Activated CD4-positive, alpha-beta T cell treated with anti-CD3 and anti-CD28 coated beads, Interleukin-2, amount 10 ng/mL, durations not matched to agents 24 days and 14 days (primary cell): ENCODE measurements around the gene MYG1. TPM values are rescaled to one million over a fixed set of nuclear protein-coding genes. Genes with fewer than 3 reads are reported as not detected.

ENCODE experiments used
- DNase-seq: peaks from one replicate; pipeline ENCODE4 v3.0.0; 2022
- H3K27ac Mint-ChIP-seq: one replicate; pipeline ENCODE4 v1.8.0; 2022; ENCODE audit warnings: mild to moderate bottlenecking, mixed read lengths
- H3K27me3 Mint-ChIP-seq: one replicate; pipeline ENCODE4 v1.8.0; 2022; ENCODE audit warnings: mixed read lengths
- H3K36me3 Mint-ChIP-seq: one replicate; pipeline ENCODE4 v1.8.0; 2022; ENCODE audit warnings: low read depth, mild to moderate bottlenecking, mixed read lengths
- H3K4me1 Mint-ChIP-seq: one replicate; pipeline ENCODE4 v1.8.0; 2021; ENCODE audit warnings: mixed read lengths
- H3K4me3 Mint-ChIP-seq: one replicate; pipeline ENCODE4 v1.8.0; 2022; ENCODE audit warnings: mild to moderate bottlenecking, moderate library complexity, mixed read lengths
- H3K9me3 Mint-ChIP-seq: one replicate; pipeline ENCODE4 v1.8.0; 2021; ENCODE audit warnings: mixed read lengths
- intact Hi-C: fragments of 100-400 bp; cut with micrococcal nuclease; formaldehyde crosslinking; loops from one replicate; pipeline ENCODE4 v1.15.1; 2023
- total RNA-seq: library from RNA; stranded (reverse); gene quantifications from 2 replicates; pipeline ENCODE4 v1.2.3, GENCODE V29; 2022

Gene MYG1
- total RNA-seq, 1 donor from 2014 or later: 108 TPM

DNA sequence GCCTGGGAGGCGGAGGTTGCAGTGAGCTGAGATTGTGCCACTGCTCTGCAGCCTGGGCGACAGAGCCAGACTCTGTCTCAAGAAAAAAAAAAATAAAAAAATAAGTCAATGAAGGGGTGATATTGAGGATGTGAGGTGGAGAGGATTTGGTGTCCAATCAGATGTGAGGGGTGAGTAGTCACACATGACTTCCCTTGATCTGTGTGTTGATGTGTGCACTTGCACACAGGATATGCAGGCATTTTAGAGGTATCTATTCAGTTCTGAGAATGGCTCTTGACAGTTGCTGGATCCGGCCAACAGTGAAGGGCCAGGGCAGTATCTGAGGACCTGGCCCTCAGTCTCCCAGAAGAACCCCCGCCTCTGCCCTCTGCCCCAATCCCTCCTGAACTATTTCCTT is 44.5 kb downstream of the MYG1 start:
- peak; percentile 64 for DNase-seq
- Mint-ChIP-seq H3K36me3 (peaks cover 1% of the 10 kb centered on the region), H3K4me1 (peaks cover 25% of the 10 kb centered on the region), H3K27ac (peak overlapping the region; percentile 68), H3K27me3 (peaks cover 9% of the 10 kb centered on the region), H3K4me3 (peak overlapping the region; percentile 77), H3K9me3 (no peaks in the 10 kb centered on the region)
- intact Hi-C loops: no loop called here

DNA sequence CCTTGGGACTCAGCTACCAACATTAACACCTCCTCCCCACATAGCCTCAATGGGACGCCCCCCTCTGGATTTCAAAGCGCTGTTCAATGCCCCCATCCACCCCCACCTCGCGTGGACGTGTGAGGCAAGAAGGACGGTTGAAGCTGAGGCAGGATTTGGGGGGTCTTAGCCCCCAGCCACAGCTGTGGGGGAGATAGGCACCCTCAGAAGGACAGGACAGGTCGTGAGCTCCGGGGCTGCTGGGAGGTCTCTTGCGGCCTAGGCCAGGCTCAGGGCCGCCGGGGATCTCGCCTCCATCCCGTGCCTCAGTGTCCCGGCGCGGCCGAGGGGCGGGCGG is 45.0 kb downstream of the MYG1 start:
- intact Hi-C loops: no loop called here
- peaks cover 1% of the 10 kb centered on the region for H3K36me3 Mint-ChIP-seq
- H3K27ac Mint-ChIP-seq: peak overlapping the region; percentile 68
- no peaks in the 10 kb centered on the region for H3K9me3 Mint-ChIP-seq
- peaks cover 25% of the 10 kb centered on the region for H3K4me1 Mint-ChIP-seq
- DNase-seq: no peak
- H3K4me3 Mint-ChIP-seq: peak overlapping the region; percentile 77
- H3K27me3 Mint-ChIP-seq: peaks cover 9% of the 10 kb centered on the region

DNA sequence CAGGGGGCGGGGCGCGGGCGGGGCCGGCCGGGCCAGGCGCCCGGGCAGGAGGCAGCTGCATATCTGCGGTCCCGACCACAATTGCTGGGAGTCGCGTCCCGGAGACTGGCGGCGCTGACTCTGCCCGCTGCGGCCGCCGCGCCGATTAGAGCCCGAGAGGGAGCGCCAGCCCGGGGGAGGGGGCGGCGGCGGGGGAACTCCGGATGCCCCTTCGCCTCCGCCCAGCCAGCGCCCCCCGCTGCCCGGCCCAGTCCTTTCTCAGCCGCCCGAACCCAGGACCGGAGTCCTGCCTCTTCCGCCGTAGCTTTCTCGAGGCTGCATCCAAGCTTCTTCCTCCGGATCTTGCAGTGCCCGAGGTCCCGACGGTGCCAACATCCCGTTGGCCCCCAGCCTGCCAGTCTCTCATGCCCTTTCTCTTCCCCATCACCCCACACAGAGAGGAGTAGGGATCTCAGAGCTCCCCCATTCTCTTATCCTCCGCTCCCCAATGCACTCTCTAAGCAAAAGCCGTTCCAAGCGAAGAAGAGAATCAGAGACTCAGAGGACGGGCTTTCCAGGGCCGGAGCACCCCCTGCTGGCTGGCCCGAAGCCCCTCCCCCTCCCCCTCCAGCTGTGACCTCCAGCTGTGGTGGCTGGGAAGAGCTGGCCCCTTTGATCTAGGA is 45.5 kb downstream of the MYG1 start:
- Mint-ChIP-seq H3K36me3 (peaks cover 1% of the 10 kb centered on the region), H3K9me3 (no peaks in the 10 kb centered on the region), H3K27ac (peak overlapping the region; percentile 90), H3K4me3 (peak overlapping the region; percentile 92), H3K27me3 (peaks cover 5% of the 10 kb centered on the region), H3K4me1 (peaks cover 24% of the 10 kb centered on the region)
- intact Hi-C loops: loop anchor here (1.0 kb wide), 2 partner anchors 21 to 186 kb away; no protein-coding TSS in a partner anchor
- peak; percentile 89 for DNase-seq

DNA sequence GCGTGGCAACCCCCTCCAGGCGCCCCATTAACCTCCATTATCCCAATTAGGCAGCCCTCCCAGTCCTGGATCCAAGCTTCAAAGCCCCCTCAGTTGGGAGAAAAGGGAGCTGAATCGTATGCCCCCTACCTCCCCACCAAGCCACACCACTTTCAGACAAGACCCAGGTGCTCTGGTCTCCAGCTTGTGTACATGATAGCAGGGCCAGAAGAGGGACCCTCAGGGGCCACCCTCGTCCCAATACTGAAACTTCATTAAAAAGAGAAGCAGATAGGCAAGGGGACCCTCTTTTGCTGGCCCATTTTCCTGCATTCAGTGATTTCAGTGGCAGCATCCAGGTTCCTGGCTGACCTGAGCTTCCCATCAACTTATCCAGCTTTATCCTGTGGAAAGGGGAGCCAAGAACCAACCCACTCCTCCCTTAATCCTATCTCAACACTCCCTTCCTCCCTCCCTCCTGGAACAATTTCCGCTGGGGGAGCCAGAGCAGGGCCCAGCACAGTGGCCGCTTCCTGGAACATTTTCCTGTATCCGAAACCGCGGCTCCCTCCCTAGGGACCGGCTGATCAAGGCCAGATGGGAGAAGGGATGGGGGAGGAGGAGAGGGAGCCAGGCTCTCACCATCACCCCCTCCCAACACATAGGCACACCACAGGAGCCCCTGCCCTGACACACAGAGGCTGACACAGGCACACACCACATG is 46.1 kb downstream of the MYG1 start:
- no peak for DNase-seq
- intact Hi-C loops: loop anchor here (1.0 kb wide), 2 partner anchors 21 to 186 kb away; no protein-coding TSS in a partner anchor
- H3K4me1 Mint-ChIP-seq: peaks cover 19% of the 10 kb centered on the region
- peaks cover 1% of the 10 kb centered on the region for H3K36me3 Mint-ChIP-seq
- peak overlapping the region; percentile 90 for H3K27ac Mint-ChIP-seq
- H3K9me3 Mint-ChIP-seq: no peaks in the 10 kb centered on the region
- H3K4me3 Mint-ChIP-seq: peak overlapping the region; percentile 92
- H3K27me3 Mint-ChIP-seq: peaks cover 2% of the 10 kb centered on the region

DNA sequence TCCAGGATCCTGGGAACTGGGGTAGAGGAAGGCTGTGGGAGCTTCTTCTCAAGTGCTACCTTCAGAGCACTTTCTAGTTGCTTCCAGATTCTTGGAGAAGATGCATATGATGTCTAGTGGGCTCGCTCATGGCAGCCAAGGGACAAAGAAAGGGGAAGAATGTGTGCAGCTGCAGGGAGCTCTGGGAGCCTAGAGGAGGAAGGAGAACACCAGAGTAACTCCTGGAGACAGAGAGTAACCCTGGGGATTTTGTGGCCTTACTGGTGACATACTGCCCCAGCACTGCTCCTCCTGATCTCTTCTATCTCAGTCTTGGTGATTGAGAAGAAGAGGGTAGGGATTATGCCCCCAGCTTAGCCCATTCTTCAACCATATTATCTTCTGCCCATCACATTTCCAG is 47.0 kb downstream of the MYG1 start:
- H3K4me1 Mint-ChIP-seq: peaks cover 19% of the 10 kb centered on the region

GRCh38 chr12:53347905-53348304 is 48.4 kb downstream of the MYG1 start:
- no peak overlapping the region for H3K27ac Mint-ChIP-seq

More for the DNA sequence above, 47.0 kb downstream of the MYG1 start:
- H3K27ac Mint-ChIP-seq: no peak overlapping the region
- DNase-seq: no peak
- H3K9me3 Mint-ChIP-seq: no peaks in the 10 kb centered on the region
- intact Hi-C loops: no loop called here
- peaks cover 2% of the 10 kb centered on the region for H3K27me3 Mint-ChIP-seq
- no peak overlapping the region for H3K4me3 Mint-ChIP-seq
- H3K36me3 Mint-ChIP-seq: peaks cover 1% of the 10 kb centered on the region

GRCh38 chr12:53352331-53353256 is 53.1 kb downstream of the MYG1 start:
- intact Hi-C loops: loop anchor here (1.0 kb wide), 3 partner anchors 30 to 156 kb away; no protein-coding TSS in a partner anchor
- no peak overlapping the region for H3K4me3 Mint-ChIP-seq
- no peaks in the 10 kb centered on the region for H3K27me3 Mint-ChIP-seq
- DNase-seq: peak; percentile 95
- H3K27ac Mint-ChIP-seq: peak overlapping the region; percentile 31
- H3K36me3 Mint-ChIP-seq: no peaks in the 10 kb centered on the region
- peaks cover 6% of the 10 kb centered on the region for H3K4me1 Mint-ChIP-seq
- no peaks in the 10 kb centered on the region for H3K9me3 Mint-ChIP-seq

More at GRCh38 chr12:53347905-53348304, 48.4 kb downstream of the MYG1 start:
- Mint-ChIP-seq H3K4me3 (no peak overlapping the region), H3K27me3 (no peaks in the 10 kb centered on the region), H3K9me3 (no peaks in the 10 kb centered on the region), H3K4me1 (peaks cover 24% of the 10 kb centered on the region), H3K36me3 (peaks cover 1% of the 10 kb centered on the region)
- intact Hi-C loops: no loop called here
- DNase-seq: no peak

- H3K36me3 Mint-ChIP-seq: no peaks in the 10 kb centered on the region
- no peaks in the 10 kb centered on the region for H3K27me3 Mint-ChIP-seq
- no peak overlapping the region for H3K4me3 Mint-ChIP-seq
- no peak for DNase-seq
- peaks cover 6% of the 10 kb centered on the region for H3K4me1 Mint-ChIP-seq
- intact Hi-C loops: no loop called here
- no peaks in the 10 kb centered on the region for H3K9me3 Mint-ChIP-seq
- no peak overlapping the region for H3K27ac Mint-ChIP-seq
Observed at GRCh38 chr12:53353257-53353655, 53.8 kb downstream of the MYG1 start.

DNA sequence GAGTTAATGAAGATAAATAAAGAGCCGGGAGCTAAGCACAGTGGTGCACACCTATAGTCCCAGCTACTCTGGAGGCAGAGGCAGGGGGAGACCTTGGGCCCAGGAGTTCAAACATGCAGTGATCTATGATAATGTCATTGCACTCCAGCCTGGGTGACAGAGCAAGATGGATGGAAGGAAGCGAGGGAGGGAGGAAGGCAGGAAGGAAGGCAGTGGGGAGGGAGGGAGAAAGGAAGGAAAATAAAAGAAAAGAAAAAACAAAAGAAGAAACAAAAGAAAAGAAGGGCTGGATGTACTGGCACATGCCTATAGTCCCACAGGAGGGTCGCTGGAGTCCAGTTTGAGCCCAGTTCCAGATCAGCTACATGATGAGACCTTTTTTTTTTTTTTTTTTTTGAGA is 55.6 kb downstream of the MYG1 start:
- Mint-ChIP-seq H3K4me3 (no peak overlapping the region), H3K9me3 (no peaks in the 10 kb centered on the region), H3K36me3 (no peaks in the 10 kb centered on the region), H3K4me1 (peaks cover 6% of the 10 kb centered on the region), H3K27me3 (no peaks in the 10 kb centered on the region), H3K27ac (no peak overlapping the region)
- no peak for DNase-seq
- intact Hi-C loops: no loop called here

Other genes with a start within 250 kb of the MYG1 start
- gene TNS2, start 249.6 kb upstream of the MYG1 start, total RNA-seq: 1.8 and 2.3 TPM in 2 replicates
- gene SPRYD3, start 220.3 kb upstream of the MYG1 start, total RNA-seq: 35.6 TPM in 2 replicates
- gene IGFBP6, start 202.0 kb upstream of the MYG1 start, total RNA-seq: not detected in 2 replicates
- not detected in 2 replicates for gene SOAT2, start 196.2 kb upstream of the MYG1 start, total RNA-seq
- gene ZNF740, start 119.0 kb upstream of the MYG1 start, total RNA-seq: 44.0 and 50.5 TPM in 2 replicates
- 21.6 and 25.6 TPM in 2 replicates for gene CSAD, start 118.8 kb upstream of the MYG1 start, total RNA-seq
- 226 and 239 TPM in 2 replicates for gene ITGB7, start 92.4 kb upstream of the MYG1 start, total RNA-seq
- gene RARG, start 67.5 kb upstream of the MYG1 start, total RNA-seq: 57.2 and 58.5 TPM in 2 replicates
- gene ESPL1, start 31.4 kb upstream of the MYG1 start, total RNA-seq: 71.8 and 76.7 TPM in 2 replicates
- gene PFDN5, start 4.2 kb upstream of the MYG1 start, total RNA-seq: 319 and 342 TPM in 2 replicates
- 86.7 and 91.1 TPM in 2 replicates for gene AAAS, start 21.9 kb downstream of the MYG1 start, total RNA-seq
- not detected in 2 replicates for gene SP7, start 36.7 kb downstream of the MYG1 start, total RNA-seq
- 67.7 and 69.2 TPM in 2 replicates for gene SP1, start 80.5 kb downstream of the MYG1 start, total RNA-seq
- gene AMHR2, start 124.2 kb downstream of the MYG1 start, total RNA-seq: 0.09 TPM in 1 of 2 replicates, not detected in the other
- 201 and 211 TPM in 2 replicates for gene PRR13, start 142.0 kb downstream of the MYG1 start, total RNA-seq
- 942 and 960 TPM in 2 replicates for gene PCBP2, start 152.4 kb downstream of the MYG1 start, total RNA-seq
- 13.5 and 15.3 TPM in 2 replicates for gene MAP3K12, start 199.8 kb downstream of the MYG1 start, total RNA-seq
- gene TARBP2, start 201.6 kb downstream of the MYG1 start, total RNA-seq: 49.7 and 52.2 TPM in 2 replicates
- gene NPFF, start 207.8 kb downstream of the MYG1 start, total RNA-seq: 0.57 TPM in 1 of 2 replicates, not detected in the other